ENCODE data around the gene SYCP2.

Gene SYCP2

GRCh38 chr20:59822291-59823029 lies 111.0 kb downstream of the SYCP2 start:
- TF ChIP-seq EZH2phosphoT487 (conservative IDR thresholded peaks at IDR 0.05; ENCODE audit: low read length) = no peak
- TF ChIP-seq, protein P1, sequence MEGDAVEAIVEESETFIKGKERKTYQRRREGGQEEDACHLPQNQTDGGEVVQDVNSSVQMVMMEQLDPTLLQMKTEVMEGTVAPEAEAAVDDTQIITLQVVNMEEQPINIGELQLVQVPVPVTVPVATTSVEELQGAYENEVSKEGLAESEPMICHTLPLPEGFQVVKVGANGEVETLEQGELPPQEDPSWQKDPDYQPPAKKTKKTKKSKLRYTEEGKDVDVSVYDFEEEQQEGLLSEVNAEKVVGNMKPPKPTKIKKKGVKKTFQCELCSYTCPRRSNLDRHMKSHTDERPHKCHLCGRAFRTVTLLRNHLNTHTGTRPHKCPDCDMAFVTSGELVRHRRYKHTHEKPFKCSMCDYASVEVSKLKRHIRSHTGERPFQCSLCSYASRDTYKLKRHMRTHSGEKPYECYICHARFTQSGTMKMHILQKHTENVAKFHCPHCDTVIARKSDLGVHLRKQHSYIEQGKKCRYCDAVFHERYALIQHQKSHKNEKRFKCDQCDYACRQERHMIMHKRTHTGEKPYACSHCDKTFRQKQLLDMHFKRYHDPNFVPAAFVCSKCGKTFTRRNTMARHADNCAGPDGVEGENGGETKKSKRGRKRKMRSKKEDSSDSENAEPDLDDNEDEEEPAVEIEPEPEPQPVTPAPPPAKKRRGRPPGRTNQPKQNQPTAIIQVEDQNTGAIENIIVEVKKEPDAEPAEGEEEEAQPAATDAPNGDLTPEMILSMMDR (IDR thresholded peaks at IDR 0.05; ENCODE audit: insufficient read depth, low read length, poor library complexity, severe bottlenecking) = no peak
- H3K27me3 ChIP-seq (ENCODE audit: low read length) = no peaks in the 10 kb centered on the region
- no peaks in the 10 kb centered on the region for H4K20me1 ChIP-seq (ENCODE audit: low read depth, low read length)

DNA sequence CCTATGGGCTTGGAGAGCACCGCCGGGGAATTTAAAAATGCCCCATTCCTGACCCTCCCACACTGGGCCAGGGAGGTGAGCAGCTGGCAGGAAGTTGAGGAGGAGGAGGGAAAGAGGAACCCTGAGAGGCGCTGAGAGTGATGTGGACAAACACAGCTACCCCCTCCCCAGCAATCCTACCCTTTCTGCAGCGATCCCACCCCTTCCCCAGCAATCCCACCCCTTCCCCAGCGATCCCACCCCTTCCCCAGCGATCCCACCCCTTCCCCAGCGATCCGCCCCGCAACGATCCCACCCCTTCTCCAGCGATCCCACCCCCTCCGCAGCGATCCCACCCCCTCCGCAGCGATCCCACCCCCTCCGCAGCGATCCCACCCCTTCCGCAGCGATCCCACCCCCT lies 111.6 kb downstream of the SYCP2 start:
- no peak overlapping the region for H3K9ac ChIP-seq (ENCODE audit: low read length)
- no peak overlapping the region for H3K4me2 ChIP-seq (ENCODE audit: low read depth, low read length, poor library complexity, severe bottlenecking)
- no peak overlapping the region for H3K4me3 ChIP-seq (ENCODE audit: insufficient read depth, low read length, poor library complexity, severe bottlenecking)
- H3K27ac ChIP-seq (ENCODE audit: low read depth, low read length) = no peak overlapping the region
- no peak overlapping the region for H2AFZ ChIP-seq (ENCODE audit: low read depth, low read length, severe bottlenecking)
- H3F3A ChIP-seq (ENCODE audit: insufficient read depth) = no peaks in the 10 kb centered on the region
- H3K79me2 ChIP-seq (ENCODE audit: insufficient read depth, low read length) = no peaks in the 10 kb centered on the region
- H3K36me3 ChIP-seq (ENCODE audit: low read length) = no peaks in the 10 kb centered on the region
- no peaks in the 10 kb centered on the region for H3K9me3 ChIP-seq (ENCODE audit: insufficient read depth, low read length)
- TF ChIP-seq, protein P1 (IDR thresholded peaks at IDR 0.05; ENCODE audit: insufficient read depth, low read length, poor library complexity, severe bottlenecking) = no peak
- TF ChIP-seq EZH2phosphoT487 (conservative IDR thresholded peaks at IDR 0.05; ENCODE audit: low read length) = no peak
- H4K20me1 ChIP-seq (ENCODE audit: low read depth, low read length) = no peaks in the 10 kb centered on the region
- H3K9me2 ChIP-seq (replicated peaks; ENCODE audit: insufficient read depth, low read length) = no peaks in the 10 kb centered on the region
- H3K27me3 ChIP-seq (ENCODE audit: low read length) = no peaks in the 10 kb centered on the region

More at GRCh38 chr20:59822291-59823029, 111.0 kb downstream of the SYCP2 start:
- Histone ChIP-seq H3K36me3 (ENCODE audit: low read length) (no peaks in the 10 kb centered on the region), H3K79me2 (ENCODE audit: insufficient read depth, low read length) (no peaks in the 10 kb centered on the region), H3K27ac (ENCODE audit: low read depth, low read length) (no peak overlapping the region), H3K4me2 (ENCODE audit: low read depth, low read length, poor library complexity, severe bottlenecking) (no peak overlapping the region), H3F3A (ENCODE audit: insufficient read depth) (no peaks in the 10 kb centered on the region), H3K9me3 (ENCODE audit: insufficient read depth, low read length) (no peaks in the 10 kb centered on the region), H3K9ac (ENCODE audit: low read length) (no peak overlapping the region), H3K9me2 (replicated peaks; ENCODE audit: insufficient read depth, low read length) (no peaks in the 10 kb centered on the region), H3K4me3 (ENCODE audit: insufficient read depth, low read length, poor library complexity, severe bottlenecking) (no peak overlapping the region), H2AFZ (ENCODE audit: low read depth, low read length, severe bottlenecking) (no peak overlapping the region)

DNA sequence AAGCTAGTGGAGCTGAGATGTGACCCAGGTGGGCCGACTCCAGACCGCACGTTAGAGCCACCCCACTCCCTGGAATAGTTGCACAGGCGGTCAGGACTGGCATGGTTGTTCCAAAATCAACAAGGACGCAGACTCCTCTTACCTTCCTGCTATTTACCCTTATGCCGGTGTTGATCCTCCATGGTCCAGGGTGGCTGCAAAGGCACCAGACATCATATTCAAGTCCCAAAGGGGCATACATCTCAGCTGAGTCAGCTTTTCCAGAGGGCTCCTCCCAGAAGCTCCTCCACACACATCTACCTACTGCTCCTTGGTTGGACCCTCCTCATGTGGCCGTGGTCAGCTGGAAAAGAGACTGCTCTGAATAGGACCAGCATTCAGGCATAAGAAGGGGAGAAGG lies 112.2 kb downstream of the SYCP2 start:
- Histone ChIP-seq H3K9me2 (replicated peaks; ENCODE audit: insufficient read depth, low read length) (no peaks in the 10 kb centered on the region), H3K4me2 (ENCODE audit: low read depth, low read length, poor library complexity, severe bottlenecking) (no peak overlapping the region), H3K9me3 (ENCODE audit: insufficient read depth, low read length) (no peaks in the 10 kb centered on the region), H3K79me2 (ENCODE audit: insufficient read depth, low read length) (no peaks in the 10 kb centered on the region), H4K20me1 (ENCODE audit: low read depth, low read length) (no peaks in the 10 kb centered on the region), H3F3A (ENCODE audit: insufficient read depth) (no peaks in the 10 kb centered on the region), H3K36me3 (ENCODE audit: low read length) (no peaks in the 10 kb centered on the region), H3K9ac (ENCODE audit: low read length) (no peak overlapping the region), H2AFZ (ENCODE audit: low read depth, low read length, severe bottlenecking) (no peak overlapping the region), H3K27me3 (ENCODE audit: low read length) (no peaks in the 10 kb centered on the region), H3K4me3 (ENCODE audit: insufficient read depth, low read length, poor library complexity, severe bottlenecking) (no peak overlapping the region), H3K27ac (ENCODE audit: low read depth, low read length) (no peak overlapping the region)
- no peak for TF ChIP-seq EZH2phosphoT487 (conservative IDR thresholded peaks at IDR 0.05; ENCODE audit: low read length)
- TF ChIP-seq, protein P1 (IDR thresholded peaks at IDR 0.05; ENCODE audit: insufficient read depth, low read length, poor library complexity, severe bottlenecking) = no peak

All from SU-DHL-6 (cell line).